Stimulated activated CD8-positive, alpha-beta memory T cell treated with anti-CD3 and anti-CD28 coated beads, Interleukin-2, amount 100 ng/mL, for 48 hours (primary cell): Measurements from ENCODE around the gene BHLHE40.
A peak's percentile ranks its signal among the peaks of the same experiment; 100 is the strongest.

Source experiments
- DNase-seq, 2 donors: peaks; one replicate each; pipeline ENCODE4 v3.0.0-alpha.2; 2020; ENCODE audit warnings: low read depth in 2 of 2

BHLHE40 gene

DNA sequence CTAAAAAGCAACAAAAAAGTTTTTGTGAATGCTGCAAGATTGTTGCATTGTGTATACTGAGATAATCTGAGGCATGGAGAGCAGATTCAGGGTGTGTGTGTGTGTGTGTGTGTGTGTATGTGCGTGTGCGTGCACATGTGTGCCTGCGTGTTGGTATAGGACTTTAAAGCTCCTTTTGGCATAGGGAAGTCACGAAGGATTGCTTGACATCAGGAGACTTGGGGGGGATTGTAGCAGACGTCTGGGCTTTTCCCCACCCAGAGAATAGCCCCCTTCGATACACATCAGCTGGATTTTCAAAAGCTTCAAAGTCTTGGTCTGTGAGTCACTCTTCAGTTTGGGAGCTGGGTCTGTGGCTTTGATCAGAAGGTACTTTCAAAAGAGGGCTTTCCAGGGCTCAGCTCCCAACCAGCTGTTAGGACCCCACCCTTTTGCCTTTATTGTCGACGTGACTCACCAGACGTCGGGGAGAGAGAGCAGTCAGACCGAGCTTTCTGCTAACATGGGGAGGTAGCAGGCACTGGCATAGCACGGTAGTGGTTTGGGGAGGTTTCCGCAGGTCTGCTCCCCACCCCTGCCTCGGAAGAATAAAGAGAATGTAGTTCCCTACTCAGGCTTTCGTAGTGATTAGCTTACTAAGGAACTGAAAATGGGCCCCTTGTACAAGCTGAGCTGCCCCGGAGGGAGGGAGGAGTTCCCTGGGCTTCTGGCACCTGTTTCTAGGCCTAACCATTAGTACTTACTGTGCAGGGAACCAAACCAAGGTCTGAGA is 4.7 kb downstream of the BHLHE40 start:
- peak; percentile 50 to 69 for DNase-seq

- no peak for DNase-seq
These were observed 5.3 kb downstream of the BHLHE40 start for GRCh38 chr3:4984511-4984864.

DNA sequence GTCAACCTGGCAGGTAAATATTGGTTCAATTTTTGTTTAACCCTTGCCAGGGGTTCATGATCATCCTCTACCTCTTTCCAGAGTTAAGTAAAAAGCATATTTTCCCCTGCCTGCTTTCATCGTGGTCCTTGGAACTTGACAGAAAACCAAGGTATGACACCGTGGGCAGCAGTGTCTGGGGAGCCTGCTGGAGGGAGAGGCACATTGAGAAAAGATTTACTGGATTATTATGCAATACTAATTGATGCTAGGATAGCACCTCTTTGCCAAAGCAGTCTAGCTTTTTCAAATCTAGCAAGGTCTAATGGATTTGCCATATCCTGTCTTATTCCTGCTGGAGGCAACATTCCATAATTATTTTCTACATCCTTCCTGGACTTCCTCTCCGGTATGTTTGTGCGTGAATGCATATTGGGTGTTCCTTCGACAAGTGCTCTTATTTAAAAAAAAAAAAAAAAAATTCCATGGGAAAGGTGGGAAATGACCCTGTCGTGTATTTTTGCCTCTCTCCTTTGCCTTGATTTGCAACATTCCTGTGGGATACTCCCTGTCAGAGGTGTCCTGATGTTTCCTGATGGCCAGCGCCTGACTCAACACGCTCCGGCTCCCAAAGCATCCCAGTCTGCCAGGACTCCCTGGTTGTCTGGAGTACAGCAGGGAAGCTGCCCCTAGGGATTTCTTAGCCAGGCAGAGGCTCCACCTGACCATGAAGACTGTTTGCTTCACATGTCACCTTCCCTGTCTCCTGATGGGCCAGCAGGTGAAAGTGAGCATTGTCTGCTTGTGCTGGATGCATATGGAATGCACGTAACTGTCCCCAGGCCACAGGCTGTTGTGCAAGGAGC is 6.3 kb downstream of the BHLHE40 start:
- no peak for DNase-seq

- DNase-seq: no peak
These were observed 7.0 kb downstream of the BHLHE40 start for GRCh38 chr3:4986175-4986781.

GRCh38 chr3:4986782-4987537 is 7.7 kb downstream of the BHLHE40 start:
- peak; percentile 68 to 73 for DNase-seq

DNA sequence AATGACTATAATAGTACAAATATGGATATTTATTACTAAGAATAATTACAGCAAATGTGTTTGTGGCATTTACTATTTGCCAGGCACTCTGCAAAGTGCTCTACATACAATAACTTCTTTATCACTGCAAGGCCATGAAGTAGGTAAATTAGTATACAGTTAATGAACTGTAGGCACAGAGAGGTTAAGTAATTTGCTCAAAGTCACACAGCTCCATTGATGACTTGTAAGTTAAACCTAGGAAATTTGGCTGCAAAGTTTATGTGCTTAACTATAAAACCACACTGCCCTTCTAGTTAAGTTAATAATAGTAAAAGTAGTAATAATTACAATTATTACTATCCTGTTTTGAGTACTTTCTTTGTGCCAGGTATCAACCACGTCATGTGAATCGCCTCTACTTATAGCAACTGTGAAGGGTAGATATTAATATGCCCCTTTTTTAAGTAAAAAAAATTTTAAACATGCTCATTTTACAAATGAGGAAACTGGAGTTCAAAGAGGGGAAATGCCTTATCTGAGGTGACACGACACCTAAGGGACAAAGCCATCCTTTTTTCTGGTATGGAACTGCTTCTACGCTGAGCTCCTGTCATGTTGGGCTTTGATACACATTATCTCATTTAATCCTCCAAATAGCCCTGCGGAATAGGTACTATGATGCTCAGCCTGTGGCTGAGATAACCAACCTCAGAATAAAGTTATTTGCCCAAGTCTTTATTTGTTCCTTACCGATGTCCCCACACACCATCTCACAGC is 8.5 kb downstream of the BHLHE40 start:
- no peak for DNase-seq

DNA sequence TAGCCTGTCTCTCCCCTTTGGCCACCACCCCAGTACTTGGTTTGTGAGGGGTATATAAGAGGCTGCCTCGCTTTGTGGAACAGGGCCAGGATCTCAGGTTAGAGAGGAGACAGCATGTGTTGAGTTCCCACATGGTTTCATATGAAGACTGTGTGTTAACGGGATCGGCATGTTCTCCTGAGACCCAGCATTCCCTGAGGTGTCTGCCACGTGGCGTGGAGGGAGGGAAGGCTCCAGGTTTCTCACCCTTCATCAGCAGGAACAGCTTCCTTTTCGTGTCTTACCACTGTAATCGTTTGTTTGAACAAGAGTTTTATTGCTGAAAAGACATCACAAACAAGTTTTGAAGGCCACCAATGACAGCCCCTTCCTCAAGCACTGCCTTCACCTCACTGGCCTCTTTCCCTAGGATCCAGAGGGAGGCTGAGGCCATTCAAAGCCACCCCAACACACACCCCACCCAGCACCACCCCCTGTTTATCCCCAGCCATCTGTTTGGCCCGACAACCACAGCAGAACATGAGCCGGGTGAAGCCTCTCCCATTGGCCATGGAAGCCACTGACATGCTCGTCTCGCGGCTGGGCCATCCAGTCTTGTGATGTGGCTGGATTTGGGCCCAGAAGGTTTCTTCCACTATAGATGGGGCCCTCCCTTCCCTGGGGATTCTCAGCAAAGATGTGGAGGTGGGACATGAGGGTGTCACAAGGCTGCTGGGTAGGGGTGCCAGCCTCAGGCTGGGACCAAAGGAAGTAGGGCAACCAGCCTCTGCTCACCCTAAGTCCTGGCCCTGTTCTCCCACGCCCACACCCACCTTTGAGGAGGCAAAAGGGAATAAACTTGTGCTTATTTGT is 10.0 kb downstream of the BHLHE40 start:
- DNase-seq: no peak

DNA sequence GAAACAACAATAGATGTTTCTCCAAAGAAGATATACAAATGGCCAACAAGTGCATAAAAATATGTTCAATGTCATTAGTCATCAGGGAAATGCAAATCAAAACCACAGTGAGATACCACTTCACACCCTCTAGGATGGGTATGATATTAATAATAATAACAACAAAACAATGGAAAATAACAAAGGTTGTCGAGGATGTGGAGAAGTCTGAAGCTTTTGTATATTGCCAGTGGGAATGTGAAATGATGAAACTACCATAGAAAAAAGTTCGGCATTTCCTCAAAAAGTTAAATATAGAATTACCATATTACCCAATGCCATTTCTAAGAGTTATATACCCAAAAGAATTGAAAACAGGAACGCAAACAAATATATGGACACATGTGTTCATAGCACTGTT is 10.8 kb downstream of the BHLHE40 start:
- DNase-seq: no peak

- DNase-seq: no peak
These were observed 12.9 kb downstream of the BHLHE40 start for GRCh38 chr3:4992118-4992517.

- DNase-seq: no peak
These were observed 14.3 kb downstream of the BHLHE40 start for GRCh38 chr3:4993276-4994143.

- no peak for DNase-seq
These were observed 15.0 kb downstream of the BHLHE40 start for GRCh38 chr3:4994144-4994730.

DNA sequence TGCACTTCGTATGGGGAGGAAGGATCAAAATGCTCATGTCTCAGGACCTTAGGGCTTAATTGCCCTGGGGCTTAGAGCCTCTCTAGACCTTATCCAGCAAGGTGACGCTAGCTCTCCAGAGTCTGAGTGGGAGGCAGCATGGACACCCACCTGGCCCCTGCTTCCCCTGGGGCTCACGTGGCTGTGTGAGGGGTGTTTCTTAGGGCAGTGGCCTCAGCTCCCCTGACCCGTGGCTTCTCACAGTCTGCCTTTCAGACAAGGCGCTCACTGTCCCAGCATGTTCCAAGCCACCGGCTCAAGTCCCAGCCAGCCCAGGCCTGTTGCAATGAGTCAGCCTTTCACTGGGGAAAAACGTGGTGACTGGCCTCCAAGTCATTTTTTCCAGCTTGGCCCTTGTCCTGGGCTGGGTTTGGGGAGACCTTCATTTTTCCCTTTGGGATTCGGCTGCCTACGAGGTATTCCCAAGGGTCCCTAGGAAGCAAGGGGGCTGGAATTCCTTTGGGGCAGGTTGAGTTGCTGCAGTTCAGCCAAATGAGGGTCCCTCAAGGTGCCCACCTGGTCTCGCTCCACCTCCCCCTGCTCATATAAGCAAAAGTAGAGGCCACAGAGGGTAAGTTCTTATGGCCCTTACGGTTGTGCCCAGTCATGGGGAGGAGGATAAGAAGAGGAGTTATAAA is 15.7 kb downstream of the BHLHE40 start:
- DNase-seq: no peak

GRCh38 chr3:4995500-4996053 is 16.3 kb downstream of the BHLHE40 start:
- no peak for DNase-seq

- DNase-seq: no peak
These were observed 17.1 kb downstream of the BHLHE40 start for GRCh38 chr3:4996223-4996765.

DNA sequence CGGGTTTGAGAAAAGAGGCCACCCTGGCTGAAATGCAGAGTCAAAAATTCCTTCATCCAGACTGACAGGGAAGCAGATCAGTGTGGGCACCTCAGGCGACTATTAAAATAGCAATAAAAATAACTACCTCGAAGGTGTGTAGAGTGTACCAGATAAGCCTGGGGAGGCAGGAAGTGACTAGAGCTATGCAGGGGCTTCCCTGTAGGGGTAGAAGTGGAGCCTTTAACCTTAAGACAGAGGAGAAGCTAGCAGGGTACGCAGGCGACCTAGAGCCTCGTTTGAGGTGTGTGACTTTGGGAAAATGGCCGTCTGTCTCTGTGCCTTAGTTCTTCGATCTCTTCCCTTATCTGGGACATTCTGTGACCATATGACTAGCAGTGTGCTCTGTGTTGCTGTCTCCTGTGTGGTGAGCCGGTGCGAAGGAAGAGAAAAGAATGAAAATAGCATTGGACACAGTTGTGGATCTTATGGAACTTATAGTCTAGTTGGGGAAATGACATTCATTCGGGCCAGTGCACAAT is 17.6 kb downstream of the BHLHE40 start:
- DNase-seq: no peak

DNA sequence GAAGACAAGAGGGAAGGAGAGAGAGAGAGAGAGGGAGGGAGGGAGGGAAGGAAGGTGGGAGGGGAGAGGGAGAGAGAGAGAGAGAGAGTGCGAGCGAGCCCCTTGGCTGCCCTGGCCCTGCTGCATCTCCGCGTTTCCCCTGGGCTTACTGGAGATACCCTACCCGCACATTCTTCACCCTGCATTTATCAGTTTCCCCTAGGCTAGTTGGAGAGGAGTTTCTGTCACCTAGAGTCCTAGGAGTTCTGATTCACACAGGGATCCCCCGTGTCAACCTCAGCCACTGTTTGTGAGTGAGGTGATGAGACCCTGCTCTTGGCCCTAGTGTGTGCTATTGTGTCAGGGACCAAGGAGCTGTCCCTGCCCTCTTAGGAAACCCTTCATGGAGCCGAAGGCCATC is 18.7 kb downstream of the BHLHE40 start:
- no peak for DNase-seq

DNA sequence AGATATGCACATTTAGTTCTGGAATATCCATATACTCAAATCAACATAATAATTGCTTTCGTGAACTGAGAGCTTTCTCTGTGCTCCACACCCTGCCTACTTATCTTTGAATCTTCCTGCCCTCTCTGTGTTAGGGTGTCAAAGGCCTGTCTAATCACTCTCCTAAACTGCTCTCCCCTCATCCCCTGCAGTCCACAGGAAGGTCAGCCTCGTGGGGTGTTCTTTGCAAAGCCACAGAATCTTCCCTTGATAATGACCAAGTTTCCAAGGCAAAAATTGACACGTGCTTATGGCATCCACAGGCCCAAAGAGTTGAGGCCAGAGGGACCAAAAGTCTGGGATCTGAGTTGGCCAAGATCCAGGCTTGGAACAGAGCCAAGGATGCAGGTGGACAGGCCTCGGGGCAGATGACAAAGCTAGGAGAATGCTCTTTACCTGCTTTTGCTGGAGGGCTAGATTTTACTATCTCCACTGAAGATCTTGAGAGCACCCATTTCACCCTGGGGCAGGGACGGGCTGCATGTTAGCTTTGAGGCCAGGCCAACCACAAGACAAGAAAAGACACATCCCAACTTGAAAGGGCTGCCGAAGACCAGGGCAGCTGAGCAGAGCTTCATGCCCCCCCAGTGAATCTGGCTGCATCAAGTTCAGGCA is 20.4 kb downstream of the BHLHE40 start:
- no peak for DNase-seq
